NCI-H748 treated with DMSO at 0.1 percent for 48 hours (cell line): Measurements from ENCODE around the gene PLAGL2.
"Not testable (repeated sequence)": the region's sequence is repeated elsewhere in the genome, so short reads cannot be mapped to it uniquely, and the experiment has no call there.

Experiments used
- DNase-seq: peaks from one replicate; lab custom pipeline; 2025; lab: John Stamatoyannopoulos, UW

Gene PLAGL2

GRCh38 chr20:32203356-32204204 is 4.0 kb downstream of the PLAGL2 start:
- DNase-seq, result no peak

GRCh38 chr20:32201977-32202363 is 5.6 kb downstream of the PLAGL2 start:
- no peak for DNase-seq

DNA sequence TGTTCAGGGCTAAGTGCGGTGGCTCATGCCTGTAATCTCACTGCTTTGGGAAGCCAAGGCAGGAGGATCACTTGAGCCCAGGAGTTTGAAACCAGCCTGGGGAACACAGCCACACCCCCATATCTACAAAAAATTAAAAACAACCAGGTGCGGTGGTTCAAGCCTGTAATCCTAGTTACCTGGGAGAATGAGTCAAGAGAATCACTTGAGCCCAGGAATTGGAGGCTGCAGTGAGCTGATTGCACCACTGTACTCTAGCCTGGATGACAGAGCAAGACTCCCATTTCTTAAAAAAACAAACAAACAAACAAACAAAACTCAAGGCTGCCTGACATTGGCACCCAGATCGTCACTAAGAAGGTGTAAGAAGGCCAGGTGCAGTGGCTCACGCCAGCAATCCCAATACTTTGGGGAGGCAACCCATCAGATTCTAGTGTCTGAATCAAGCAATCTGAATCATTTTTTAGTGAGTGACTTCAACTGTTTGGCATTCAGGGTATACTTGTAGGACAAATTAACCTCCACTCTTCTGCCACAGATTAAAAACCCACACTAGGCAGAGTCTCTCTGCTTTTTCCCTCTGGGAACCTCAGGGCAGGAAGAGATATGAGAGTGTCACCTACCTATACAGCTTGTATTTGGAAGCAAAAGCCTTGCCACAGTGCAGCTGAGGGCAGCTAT is 6.1 kb downstream of the PLAGL2 start:
- DNase-seq, result no peak

- no peak for DNase-seq
Observed at GRCh38 chr20:32199006-32199405, 8.5 kb downstream of the PLAGL2 start.

GRCh38 chr20:32197136-32197535 is 10.4 kb downstream of the PLAGL2 start:
- DNase-seq, result not testable (repeated sequence)

DNA sequence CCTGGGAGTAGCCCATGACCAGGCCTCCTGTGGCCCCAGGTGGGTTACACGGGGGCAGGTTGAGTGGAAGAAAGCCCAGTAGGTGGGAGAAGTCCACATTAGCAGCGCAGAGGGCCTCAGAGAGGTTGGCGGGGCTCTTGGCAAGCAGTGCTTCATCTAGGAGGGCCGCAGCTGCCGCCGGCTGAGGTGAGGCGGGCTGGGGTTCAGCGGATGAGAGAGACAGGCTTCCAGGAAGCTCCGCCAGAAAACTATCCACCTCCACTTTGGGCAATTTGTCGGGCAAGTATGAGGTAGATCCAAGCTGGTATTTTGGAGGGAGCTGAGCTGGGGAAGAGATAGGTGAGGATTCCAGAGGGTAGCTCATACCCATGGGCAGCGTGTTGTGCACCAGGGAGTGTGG is 10.9 kb downstream of the PLAGL2 start:
- not testable (repeated sequence) for DNase-seq

- DNase-seq, result no peak
Observed at GRCh38 chr20:32195581-32195980, 12.0 kb downstream of the PLAGL2 start.

GRCh38 chr20:32193996-32194395 is 13.5 kb downstream of the PLAGL2 start:
- DNase-seq, result no peak

- not testable (repeated sequence) for DNase-seq
Observed at GRCh38 chr20:32193336-32193735, 14.2 kb downstream of the PLAGL2 start.

DNA sequence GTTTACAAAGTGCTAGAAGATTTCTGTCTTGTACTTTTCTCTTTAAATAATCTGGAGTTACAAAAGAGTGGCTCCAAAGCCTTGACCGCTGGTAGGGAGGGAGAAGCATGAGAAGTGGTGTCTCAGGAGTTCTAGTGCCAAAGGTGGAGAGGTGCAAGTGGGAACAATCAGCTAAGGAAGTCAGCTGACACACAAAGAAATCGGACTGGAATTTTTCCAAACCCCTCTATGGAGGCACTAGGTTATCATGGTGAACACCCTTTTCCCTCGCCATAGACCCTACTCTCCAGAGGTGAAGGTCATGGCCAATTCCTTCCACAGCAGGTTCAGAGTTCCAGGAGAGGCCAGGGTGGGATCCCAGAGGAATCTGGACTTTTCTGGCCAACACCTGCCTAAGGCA is 14.8 kb downstream of the PLAGL2 start:
- no peak for DNase-seq

- no peak for DNase-seq
Observed at GRCh38 chr20:32191873-32192272, 15.7 kb downstream of the PLAGL2 start.

DNA sequence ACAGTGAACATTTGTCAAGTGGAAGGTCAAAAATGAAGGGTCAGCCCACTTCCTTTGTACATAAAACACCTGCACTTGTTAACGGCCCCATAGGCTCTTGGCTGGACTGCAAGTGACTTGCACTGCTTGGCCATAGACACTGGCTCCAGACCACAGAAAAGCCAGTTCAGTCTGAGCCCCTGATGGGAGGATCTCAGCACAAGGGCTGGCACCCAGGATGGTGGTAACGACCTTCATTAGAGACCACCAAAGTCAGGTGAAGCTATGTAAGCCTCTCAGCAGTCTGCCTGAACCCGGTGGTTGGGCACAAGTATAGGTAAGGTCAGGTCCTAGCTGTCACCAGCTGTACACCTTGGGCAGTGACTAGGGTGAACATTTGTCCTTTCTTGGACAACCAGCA is 16.1 kb downstream of the PLAGL2 start:
- no peak for DNase-seq

GRCh38 chr20:32190616-32191415 is 16.7 kb downstream of the PLAGL2 start:
- peak; percentile 46 for DNase-seq

DNA sequence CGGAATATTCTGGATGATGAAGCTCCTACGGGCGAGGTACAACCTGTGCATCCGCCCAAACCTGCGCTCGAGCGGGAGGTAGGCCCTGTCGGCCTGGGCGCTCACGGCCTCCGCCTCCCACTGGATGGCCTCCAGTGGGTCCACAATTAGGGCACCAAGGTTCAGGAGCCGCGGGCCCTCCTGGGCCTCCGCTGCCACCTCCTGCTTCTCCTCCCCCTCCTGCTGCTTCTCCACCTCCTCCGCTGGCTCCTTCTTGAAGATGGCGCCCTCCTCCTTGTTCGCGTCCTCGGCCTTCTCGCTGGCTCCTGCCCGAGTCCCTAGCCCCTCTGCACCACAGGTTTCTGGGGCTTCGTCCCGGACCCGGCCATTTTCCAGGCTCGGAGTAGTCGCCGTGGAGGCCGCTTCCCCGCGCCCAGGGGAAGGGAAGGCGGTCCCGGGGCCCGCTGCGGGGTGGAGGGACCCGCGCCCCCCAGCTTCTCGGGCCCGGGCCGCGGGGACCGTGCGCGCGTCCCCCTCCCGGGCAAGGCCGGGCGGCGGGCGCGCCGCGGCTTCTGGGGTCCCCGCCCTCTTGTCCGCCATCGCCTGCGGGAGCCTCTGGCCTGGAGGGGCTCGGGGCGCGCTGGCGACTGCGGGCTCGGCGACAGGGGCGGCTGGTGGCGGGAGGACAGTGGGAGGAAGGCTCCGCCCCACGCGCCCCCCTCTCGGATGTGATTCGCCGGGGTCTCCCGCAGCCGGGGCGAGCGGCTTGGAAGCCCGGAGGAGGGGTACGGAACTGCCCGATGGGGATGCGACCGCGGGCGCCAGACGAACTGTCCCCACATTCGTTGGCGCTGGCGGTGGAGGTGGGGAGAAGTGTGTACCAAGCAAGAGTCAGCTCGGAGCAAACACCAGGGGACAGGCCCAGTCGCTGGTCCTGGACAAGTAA is 17.6 kb downstream of the PLAGL2 start:
- peak; percentile 46 for DNase-seq

GRCh38 chr20:32189123-32189410 is 18.5 kb downstream of the PLAGL2 start:
- DNase-seq, result no peak

DNA sequence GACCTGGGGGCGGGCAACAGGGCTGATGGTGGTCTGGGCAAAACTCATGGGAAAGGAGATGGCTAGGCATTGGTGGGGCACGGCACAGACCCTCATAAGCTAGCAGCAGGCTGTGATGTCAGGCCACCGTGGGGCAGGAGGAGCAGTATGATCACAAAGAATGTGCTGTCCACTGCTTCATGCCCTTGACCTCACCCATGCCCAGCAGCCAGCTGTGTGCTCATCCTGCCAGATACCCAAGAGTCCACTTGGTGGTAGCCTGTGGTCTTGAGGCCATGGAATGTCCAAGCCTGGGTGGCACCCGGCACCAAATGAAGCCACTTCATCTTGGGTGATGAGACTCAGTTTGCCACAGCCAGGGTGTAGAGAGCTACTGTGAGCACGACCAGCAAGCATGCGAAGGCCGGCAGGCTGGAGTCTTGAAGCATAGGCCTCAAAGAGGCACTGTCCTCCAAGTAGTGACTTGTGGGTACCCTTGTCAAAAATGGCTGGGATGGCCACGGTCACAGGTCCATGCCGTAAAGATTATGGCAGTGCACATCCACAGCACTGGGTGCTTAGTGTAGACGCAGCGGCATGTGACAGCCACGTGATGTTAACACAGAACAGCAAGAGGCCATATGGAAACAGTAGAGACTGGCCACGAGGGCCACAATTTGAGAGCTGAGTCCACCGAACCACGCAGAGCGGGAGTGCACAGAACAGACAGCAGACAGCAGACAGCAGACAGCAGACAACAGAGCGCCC is 19.0 kb downstream of the PLAGL2 start:
- no peak for DNase-seq

GRCh38 chr20:32186506-32186905 is 21.0 kb downstream of the PLAGL2 start:
- DNase-seq, result no peak

DNA sequence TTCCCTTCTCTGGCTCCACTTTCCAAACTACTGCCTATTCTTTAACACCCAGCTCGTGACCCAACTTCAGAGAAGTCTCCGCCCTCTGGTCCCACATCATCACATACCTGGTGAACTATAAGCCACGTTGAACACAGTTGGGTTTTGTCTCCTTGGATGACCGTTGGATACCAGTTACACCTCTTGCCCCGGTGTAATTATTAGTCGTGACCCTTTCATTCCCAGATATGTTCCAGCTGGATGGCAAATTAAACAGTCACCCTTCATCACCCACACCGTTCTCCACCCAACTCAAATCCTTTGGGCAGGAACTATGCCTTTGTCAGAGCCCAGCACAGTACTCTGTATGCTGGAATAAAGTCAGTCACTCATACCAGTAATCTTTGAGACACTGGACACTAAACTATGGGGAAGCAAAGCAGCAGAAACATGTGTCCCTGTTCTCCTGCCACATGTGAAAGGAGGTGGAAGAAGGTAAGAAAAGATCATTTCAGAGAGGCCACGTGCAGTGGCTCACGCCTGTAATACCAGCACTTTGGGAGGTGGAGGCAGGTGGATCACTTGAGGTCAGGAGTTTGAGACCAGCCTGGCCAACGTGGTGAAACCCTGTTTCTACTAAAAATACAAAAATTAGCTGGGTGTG is 22.5 kb downstream of the PLAGL2 start:
- DNase-seq, result no peak

- DNase-seq, result no peak
Observed at GRCh38 chr20:32183947-32184635, 23.5 kb downstream of the PLAGL2 start.

- DNase-seq, result no peak
Observed at GRCh38 chr20:32181606-32182005, 25.9 kb downstream of the PLAGL2 start.
